Measurements from ENCODE around the gene MRPL37.

MRPL37 gene

DNA sequence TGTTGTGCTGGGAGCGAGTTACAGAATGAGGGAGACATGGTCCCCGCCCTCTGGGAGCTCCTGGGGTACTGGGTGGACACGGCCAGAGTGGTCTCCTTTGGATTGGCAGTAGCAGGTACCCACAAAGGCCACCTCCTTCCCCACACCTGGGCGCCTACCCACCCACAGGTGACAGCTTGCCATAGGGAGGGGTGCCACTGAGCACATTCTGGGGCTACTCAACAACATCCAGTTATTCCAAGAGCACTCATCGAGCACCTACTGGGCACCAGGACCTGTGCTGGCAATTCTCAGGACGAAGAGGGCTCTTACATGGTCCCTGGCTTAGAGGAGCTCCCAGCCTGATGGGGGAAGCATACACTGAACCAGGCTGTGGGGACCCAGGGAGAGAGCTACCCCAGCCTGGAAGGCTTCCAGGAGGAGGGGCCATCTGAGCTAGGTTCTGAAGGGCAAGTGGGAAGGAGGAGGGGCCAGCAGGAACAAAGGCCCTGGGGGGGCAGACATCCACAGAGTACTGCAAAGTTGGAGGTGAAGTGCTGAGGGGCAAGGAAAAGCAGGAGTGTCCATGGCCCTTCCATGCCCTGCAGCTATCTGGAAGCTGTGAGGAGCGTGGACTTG is 22.0 kb downstream of the MRPL37 start:
- in situ Hi-C loops (cut with HindIII; ENCODE audit: low pct_ligation_motif_present, low sequenced_read_pairs): no loop called here
- Histone ChIP-seq H3K27me3 (replicated peaks) (no peaks in the 10 kb centered on the region), H3K4me3 (ENCODE audit: low read depth, low read length) (no peak overlapping the region), H3K36me3 (replicated peaks) (peaks cover 20% of the 10 kb centered on the region), H3K27ac (no peak overlapping the region)
- TF ChIP-seq, protein P1, sequence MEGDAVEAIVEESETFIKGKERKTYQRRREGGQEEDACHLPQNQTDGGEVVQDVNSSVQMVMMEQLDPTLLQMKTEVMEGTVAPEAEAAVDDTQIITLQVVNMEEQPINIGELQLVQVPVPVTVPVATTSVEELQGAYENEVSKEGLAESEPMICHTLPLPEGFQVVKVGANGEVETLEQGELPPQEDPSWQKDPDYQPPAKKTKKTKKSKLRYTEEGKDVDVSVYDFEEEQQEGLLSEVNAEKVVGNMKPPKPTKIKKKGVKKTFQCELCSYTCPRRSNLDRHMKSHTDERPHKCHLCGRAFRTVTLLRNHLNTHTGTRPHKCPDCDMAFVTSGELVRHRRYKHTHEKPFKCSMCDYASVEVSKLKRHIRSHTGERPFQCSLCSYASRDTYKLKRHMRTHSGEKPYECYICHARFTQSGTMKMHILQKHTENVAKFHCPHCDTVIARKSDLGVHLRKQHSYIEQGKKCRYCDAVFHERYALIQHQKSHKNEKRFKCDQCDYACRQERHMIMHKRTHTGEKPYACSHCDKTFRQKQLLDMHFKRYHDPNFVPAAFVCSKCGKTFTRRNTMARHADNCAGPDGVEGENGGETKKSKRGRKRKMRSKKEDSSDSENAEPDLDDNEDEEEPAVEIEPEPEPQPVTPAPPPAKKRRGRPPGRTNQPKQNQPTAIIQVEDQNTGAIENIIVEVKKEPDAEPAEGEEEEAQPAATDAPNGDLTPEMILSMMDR (IDR thresholded peaks at IDR 0.05; ENCODE audit: low read depth, low read length, missing control alignments): no peak
- DNase-seq: no peak

DNA sequence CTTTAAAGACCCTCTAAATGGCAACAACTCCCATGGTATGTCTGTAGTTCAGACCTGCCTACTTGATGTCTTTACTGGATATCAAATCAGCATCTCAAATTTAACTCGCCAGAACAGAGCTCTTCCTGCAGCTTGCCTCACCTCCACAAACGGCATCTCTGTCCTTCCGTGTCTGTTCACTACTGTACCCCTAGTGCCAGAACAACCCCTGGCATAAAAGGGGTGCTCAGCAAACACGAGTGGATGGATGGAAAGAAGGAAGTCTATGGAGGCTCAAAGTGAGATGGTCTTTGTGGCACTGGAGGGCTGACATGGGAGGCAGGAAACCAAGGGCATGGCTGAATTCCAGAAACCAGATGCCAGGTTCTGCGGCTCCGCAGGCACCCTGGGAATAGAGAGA is 22.7 kb downstream of the MRPL37 start:
- Histone ChIP-seq H3K36me3 (replicated peaks) (peaks cover 13% of the 10 kb centered on the region), H3K4me3 (ENCODE audit: low read depth, low read length) (no peak overlapping the region), H3K27me3 (replicated peaks) (no peaks in the 10 kb centered on the region), H3K27ac (no peak overlapping the region)
- in situ Hi-C loops (cut with HindIII; ENCODE audit: low pct_ligation_motif_present, low sequenced_read_pairs): no loop called here
- no peak for DNase-seq
- TF ChIP-seq, protein P1 (IDR thresholded peaks at IDR 0.05; ENCODE audit: low read depth, low read length, missing control alignments): no peak

DNA sequence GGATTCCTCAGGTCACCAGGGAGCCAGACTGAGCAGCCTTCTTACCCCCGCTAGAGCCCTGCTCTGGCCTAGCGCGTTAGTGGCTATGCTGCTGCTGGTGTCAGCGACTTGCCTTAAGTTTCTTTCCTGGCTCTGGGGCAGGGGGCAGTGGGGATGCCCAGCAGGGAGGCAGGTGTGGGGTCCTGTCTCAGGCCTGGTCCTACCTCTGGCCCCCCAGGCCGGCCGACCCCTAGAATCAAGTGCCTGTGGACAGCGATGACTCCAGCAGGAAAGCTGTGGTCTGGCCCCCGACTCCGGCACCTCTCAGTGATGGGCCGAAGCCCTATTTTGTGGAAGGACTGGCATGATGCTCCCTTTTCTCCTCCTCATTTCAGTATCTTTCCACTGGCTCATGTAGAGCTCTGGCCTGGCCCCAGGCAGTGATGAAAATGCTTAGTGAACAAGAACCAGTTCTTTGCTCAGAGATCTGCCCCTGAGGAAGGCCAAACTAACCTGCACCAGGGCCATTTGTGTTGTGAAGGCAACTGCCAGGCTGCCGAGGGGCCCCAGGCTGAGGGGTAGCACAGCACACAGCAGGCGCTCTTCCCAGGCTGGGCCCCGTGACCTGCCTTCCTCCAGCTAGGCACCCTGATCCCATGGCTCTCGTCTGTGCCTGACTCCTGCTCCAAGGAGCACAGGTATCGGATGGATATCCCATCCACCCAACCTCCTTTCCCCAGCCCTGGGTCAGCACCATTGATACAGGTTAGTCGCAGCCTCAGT is 23.7 kb downstream of the MRPL37 start:
- no peaks in the 10 kb centered on the region for H3K27me3 ChIP-seq (replicated peaks)
- in situ Hi-C loops (cut with HindIII; ENCODE audit: low pct_ligation_motif_present, low sequenced_read_pairs): no loop called here
- peaks cover 5% of the 10 kb centered on the region for H3K36me3 ChIP-seq (replicated peaks)
- TF ChIP-seq, protein P1 (IDR thresholded peaks at IDR 0.05; ENCODE audit: low read depth, low read length, missing control alignments): no peak
- H3K27ac ChIP-seq: no peak overlapping the region
- no peak for DNase-seq
- H3K4me3 ChIP-seq (ENCODE audit: low read depth, low read length): no peak overlapping the region

DNA sequence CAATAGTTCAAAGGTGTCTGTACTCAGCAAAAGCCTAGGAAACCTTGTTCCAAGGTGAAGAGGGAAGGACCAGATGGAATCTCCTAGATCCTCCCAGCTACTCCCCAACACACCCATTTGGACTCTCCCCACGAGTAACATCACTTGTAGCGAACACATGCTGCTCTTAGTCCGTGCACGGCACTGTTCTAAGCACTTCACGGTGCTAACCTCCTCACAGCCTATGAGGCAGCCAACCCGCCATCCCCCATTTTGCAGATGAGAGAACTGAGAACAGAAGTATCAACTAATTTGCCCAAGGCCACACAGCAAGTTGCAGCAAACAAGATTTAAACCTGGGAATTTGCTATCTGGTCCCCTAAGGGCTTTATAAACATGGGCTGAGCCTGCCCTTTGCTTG is 24.3 kb downstream of the MRPL37 start:
- in situ Hi-C loops (cut with HindIII; ENCODE audit: low pct_ligation_motif_present, low sequenced_read_pairs): no loop called here
- Histone ChIP-seq H3K4me3 (ENCODE audit: low read depth, low read length) (no peak overlapping the region), H3K27ac (no peak overlapping the region), H3K36me3 (replicated peaks) (peaks cover 5% of the 10 kb centered on the region), H3K27me3 (replicated peaks) (no peaks in the 10 kb centered on the region)
- TF ChIP-seq, protein P1 (IDR thresholded peaks at IDR 0.05; ENCODE audit: low read depth, low read length, missing control alignments): no peak
- no peak for DNase-seq

DNA sequence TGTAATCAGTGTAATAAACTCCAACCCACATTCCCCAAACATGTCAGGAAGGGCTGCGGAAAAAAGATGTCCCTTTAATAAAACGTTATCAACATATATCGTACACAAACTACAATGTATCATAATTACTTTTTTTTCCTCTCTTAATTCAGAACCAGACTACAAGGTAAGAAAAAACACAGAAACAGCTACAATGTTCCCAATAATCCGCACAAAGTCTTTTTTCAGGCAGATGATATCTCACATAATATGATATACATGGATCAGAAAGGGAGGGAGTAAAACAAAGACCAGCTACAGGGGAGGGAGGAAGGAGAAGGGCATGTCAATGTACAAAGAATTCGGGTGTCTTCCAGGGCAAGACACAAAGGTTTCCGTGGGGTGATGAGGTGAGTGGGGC is 25.4 kb downstream of the MRPL37 start:
- Histone ChIP-seq H3K4me3 (ENCODE audit: low read depth, low read length) (no peak overlapping the region), H3K27ac (no peak overlapping the region), H3K27me3 (replicated peaks) (no peaks in the 10 kb centered on the region), H3K36me3 (replicated peaks) (peaks cover 5% of the 10 kb centered on the region)
- no peak for DNase-seq
- in situ Hi-C loops (cut with HindIII; ENCODE audit: low pct_ligation_motif_present, low sequenced_read_pairs): no loop called here
- TF ChIP-seq, protein P1 (IDR thresholded peaks at IDR 0.05; ENCODE audit: low read depth, low read length, missing control alignments): no peak
